CD4-positive, alpha-beta T cell treated with Interleukin-21 for 1 hour (primary cell): Measurements from ENCODE around the gene C5AR2.
"Not testable (repeated sequence)": the region's sequence is repeated elsewhere in the genome, so short reads cannot be mapped to it uniquely, and the experiment has no call there.

ENCODE experiments used
- DNase-seq: peaks from one replicate; pipeline ENCODE4 v3.0.0-alpha.2; 2020

Gene C5AR2

GRCh38 chr19:47331931-47332547 is at the start of gene C5AR2:
Gene C5AR2 (plus strand): TSS chr19:47332175. CDS start chr19:47340800, 8,625 bp downstream.
- DNase-seq: no peak

DNA sequence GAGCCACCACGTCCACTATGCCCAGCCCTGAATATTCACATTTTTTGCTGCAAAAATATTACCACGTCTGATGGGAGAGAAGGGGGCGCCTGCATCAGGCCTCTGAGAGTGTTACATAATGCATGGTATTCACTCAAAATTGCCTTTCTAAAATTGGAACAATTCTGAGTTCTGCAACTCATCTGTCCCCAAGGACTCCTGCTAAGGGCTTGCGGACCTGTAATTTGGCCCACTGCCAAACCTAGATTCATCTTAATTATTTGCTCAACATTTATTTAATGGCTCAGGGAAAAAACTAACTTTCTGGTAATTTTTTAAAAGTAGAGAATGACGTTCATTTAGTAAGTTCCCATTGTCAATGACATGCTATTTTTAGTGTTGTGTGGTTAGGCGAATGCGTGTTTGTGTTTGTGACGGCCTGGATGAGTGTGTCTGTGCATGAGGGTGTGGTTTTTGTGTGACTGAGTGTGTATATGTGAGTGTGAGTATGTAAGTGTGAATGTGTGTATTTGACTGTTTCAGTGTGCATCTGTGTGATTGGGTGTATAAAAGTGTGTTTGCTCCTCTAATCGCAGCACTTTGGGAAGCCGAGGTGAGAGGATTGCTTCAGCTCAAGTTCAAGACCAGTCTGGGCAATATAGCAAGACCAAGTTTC is 48.4 kb upstream of the C5AR2 start:
- no peak for DNase-seq

GRCh38 chr19:47284324-47284899 is 47.6 kb upstream of the C5AR2 start:
- DNase-seq: peak; percentile 76

DNA sequence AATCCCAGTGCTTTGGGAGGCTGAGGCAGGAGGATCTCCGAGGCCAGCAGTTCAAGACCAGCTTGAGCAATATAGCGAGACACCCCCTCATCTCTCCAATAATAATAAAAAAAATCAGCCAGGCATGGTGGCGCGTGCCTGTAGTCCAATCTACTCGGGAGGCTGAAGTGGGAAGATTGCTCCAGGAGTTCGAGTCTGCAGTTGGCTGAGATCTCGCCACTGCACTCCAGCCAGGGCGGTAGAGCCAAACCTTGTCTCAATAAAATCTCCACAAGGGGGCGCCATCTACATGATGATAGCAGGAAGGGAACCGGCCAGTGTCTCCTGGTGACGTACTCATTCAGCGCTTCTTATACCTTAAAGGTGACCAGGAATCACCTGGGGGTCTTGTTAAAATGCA is 35.9 kb upstream of the C5AR2 start:
- DNase-seq: peak; percentile 86

DNA sequence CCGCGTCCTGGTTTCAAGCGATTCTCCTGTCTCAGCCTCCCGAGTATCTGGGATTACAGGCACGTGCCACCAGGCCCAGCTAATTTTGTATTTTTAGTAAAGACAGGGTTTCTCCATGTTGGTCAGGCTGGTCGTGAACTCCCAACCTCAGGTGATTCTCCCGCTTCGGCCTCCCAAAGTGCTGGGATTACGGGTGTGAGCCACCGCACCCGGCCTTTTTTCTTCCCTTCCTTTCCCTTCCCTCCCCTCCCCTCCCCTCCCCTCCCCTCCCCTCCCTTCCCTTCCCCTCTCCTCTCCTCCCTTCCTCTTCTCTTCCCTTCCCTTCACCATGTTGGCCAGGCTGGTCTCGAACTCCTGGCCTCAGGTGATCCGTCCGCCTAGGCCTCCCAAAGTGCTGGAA is 31.1 kb upstream of the C5AR2 start:
- not testable (repeated sequence) for DNase-seq

DNA sequence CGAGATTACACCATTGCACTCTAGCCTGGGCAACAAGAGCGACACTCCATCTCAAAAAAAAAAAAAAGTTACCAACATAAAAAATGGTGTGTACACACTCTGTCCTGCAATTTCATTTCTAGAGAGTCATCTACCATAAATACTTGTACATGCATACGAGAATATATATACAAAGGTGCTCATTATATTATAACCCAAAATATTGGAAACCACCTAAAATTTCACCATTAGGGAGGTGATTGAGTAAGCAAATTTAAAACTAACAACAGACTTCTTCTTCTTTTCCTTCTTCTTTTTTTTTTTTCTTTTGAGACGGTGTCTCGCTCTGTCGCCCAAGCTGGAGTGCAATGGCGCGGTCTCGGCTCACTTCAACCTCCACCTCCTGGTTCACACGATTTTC is 29.7 kb upstream of the C5AR2 start:
- DNase-seq: no peak

DNA sequence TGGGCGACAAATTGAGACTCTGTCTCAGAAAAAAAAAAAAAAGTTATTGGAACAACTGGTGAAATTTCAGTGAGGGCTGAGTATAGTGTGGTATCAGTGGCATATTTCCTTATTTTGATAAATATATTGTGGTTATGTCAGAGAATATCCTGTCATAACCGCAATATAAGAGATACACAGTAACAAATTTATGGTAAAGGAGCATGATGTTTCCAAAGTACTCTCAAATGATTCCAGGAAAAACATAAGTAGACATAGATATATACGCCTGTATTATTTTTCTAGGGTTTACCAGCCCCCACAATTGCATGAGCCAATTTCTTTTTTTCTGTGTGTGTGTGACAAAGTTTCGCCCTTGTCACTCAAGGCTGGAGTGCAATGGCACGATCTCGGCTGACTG is 28.0 kb upstream of the C5AR2 start:
- no peak for DNase-seq

- DNase-seq: peak; percentile 52
Measured at GRCh38 chr19:47305309-47305751, 26.6 kb upstream of the C5AR2 start.

GRCh38 chr19:47306303-47306702 is 25.7 kb upstream of the C5AR2 start:
- DNase-seq: no peak

DNA sequence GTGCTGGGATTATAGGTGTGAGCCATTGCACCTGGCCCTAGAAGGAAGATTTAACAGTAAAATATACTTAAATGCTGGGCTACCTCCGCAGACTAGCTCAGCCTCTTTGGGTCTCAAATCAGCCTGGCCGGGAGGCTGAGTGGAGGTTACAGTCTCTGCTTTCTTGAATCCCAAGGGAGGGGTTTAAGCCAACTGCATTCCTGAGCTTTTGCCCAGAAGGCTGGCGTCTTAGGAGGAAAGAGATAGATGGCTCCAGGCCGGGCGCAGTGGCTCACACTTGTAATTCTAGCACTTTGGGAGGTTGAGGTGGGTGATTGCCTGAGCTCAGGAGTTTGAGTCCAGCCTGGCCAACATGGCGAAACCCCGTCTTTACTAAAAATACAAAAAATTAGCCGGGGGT is 22.9 kb upstream of the C5AR2 start:
- no peak for DNase-seq

DNA sequence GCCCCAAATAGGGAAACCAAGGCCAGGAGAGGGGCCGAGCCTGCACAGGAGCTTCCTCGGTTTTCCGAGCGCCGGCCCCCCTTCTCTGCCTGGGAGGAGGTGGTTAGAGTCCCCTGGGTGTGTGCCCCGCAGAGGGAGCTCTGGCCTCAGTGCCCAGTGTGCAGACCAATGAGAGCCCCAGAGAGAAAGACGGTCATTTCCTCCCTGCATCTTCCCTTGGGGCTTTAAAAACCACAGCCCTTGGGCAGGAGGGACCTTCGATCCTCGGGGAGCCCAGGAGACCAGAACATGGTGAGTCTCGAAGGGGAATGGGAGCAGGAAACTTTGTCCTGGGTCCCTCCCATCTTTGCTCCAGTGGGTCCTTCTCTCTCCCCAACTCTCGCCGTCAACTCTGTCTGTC is 22.4 kb upstream of the C5AR2 start, which contains the start of gene C5AR1:
Gene C5AR1 (plus strand): TSS at position 254 of the 400 bp plus-strand sequence. CDS start 35 bp downstream, at position 289.
- no peak for DNase-seq

GRCh38 chr19:47310323-47310722 is 21.7 kb upstream of the C5AR2 start:
- DNase-seq: no peak

- no peak for DNase-seq
Measured at GRCh38 chr19:47310819-47311218, 21.2 kb upstream of the C5AR2 start.

- no peak for DNase-seq
Measured at GRCh38 chr19:47312366-47313006, 19.5 kb upstream of the C5AR2 start.

DNA sequence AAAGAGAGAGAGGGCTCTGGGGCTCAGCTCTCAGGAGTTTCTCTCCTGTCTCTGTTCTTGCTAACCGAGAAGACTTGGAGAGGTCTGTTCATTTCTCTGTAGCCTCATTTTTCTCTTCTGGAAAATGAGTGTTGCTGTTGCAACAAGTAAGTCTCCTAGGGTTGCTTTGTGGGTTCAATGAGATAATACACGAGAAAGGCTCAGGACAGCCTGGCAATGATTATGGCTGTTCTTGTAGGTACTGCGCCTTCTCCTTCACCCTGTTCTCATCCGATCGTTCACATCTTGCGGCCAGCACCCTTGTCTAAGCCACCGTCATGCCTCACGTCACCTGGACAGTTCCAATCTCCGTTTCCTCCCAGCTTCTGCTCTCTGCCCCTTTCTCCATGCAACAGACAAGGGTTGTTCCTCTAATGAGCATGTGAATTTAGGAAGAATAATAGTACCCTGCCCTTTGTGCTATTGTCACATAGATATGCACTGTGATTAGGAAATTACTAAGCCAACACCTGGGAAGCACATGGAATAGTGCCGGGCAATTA is 18.1 kb upstream of the C5AR2 start:
- DNase-seq: no peak

- peak; percentile 11 for DNase-seq
Measured at GRCh38 chr19:47315125-47315821, 16.7 kb upstream of the C5AR2 start.

DNA sequence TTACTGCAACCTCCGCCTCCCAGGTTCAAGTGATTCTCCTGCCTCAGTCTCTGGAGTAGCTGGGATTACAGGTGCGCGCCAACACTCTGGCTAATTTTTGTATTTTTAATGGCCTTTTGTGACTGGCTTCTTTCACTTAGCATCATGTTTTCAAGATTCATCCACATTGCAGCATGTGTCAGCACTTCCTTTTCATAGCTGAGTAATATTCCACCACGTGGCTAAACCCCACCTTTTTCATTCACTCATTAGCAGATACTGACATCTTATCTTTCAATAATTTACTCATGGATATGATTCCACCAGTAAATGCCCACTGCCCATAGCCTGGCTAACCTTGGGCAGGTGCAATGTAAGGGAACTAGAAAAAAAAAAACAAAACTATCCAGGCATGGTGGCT is 15.5 kb upstream of the C5AR2 start:
- DNase-seq: no peak

DNA sequence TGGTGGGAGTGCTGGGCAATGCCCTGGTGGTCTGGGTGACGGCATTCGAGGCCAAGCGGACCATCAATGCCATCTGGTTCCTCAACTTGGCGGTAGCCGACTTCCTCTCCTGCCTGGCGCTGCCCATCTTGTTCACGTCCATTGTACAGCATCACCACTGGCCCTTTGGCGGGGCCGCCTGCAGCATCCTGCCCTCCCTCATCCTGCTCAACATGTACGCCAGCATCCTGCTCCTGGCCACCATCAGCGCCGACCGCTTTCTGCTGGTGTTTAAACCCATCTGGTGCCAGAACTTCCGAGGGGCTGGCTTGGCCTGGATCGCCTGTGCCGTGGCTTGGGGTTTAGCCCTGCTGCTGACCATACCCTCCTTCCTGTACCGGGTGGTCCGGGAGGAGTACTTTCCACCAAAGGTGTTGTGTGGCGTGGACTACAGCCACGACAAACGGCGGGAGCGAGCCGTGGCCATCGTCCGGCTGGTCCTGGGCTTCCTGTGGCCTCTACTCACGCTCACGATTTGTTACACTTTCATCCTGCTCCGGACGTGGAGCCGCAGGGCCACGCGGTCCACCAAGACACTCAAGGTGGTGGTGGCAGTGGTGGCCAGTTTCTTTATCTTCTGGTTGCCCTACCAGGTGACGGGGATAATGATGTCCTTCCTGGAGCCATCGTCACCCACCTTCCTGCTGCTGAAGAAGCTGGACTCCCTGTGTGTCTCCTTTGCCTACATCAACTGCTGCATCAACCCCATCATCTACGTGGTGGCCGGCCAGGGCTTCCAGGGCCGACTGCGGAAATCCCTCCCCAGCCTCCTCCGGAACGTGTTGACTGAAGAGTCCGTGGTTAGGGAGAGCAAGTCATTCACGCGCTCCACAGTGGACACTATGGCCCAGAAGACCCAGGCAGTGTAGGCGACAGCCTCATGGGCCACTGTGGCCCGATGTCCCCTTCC is 11.8 kb upstream of the C5AR2 start:
- no peak for DNase-seq

- DNase-seq: no peak
Measured at GRCh38 chr19:47321630-47322029, 10.3 kb upstream of the C5AR2 start.

DNA sequence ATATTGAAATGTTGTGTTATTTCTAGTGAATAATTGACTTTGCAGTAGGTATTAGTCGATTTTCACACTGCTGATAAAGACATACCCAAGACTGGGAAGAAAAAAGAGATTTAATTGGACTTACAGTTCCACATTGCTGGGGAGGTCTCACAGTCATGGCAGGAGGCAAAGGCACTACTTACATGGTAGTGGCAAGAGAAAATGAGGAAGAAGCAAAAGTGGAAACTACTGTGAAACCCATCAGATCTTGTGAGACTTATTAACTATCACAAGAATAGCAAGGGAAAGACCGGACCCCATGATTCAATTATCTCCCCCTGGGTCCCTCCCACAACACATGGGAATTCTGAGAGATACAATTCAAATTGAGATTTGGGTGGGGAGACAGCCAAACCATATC is 9.9 kb upstream of the C5AR2 start:
- no peak for DNase-seq

DNA sequence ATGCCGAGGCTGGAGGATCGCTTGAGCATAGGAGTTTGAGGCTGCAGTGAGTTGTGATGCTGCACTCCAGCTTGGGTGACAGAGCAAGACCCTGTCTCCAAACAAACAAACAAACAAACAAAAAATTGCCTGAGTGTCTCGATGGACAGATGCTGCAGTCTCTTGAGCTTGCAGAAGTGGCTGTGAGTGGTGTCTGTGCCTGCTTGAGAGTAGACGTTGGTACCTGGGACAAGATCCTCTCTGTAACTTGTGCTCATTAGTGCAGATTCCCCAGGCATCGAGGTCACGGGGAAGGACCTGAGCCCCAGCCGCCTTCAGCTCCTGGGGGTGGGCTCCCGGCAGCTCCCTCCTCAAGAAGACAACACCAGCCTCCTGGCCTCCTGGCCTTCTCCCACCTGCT is 8.6 kb upstream of the C5AR2 start:
- DNase-seq: no peak

DNA sequence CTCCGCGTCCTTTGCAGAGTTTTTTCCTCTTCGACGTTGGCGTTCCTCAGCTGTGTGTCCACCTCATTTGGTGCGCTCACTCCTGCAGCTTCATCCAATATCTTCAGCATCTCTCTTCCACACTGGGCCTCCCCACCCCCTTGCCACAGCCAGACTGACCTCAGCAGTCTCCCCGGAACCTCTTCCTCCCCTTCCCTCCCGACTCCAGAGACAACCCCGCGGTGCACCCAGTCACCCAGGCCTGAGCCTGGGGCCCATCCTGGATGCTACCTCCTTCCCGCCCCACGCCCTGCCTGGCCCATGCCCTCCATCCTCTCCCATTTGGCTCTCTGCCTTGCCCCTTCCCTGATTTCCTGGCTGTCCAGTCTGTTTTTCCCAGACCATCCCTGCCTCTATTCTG is 8.1 kb upstream of the C5AR2 start:
- DNase-seq: no peak
